BE2C (cell line): ENCODE measurements around the gene ABLIM2.

Experiments
- DNase-seq: peaks from one replicate; pipeline ENCODE4 v3.0.0-alpha.2; 2020
- H3K27me3 ChIP-seq: fragments of 250-450 bp; sonication (Bioruptor Pico); 2 replicates; pipeline ENCODE4 v1.5.1; 2020; ENCODE audit warnings: mild to moderate bottlenecking
- H3K36me3 ChIP-seq: fragments of 250-450 bp; sonication (Bioruptor Pico); 2 replicates; pipeline ENCODE4 v1.5.1; 2020; ENCODE audit warnings: mild to moderate bottlenecking
- H3K4me1 ChIP-seq: fragments of 250-450 bp; sonication (Bioruptor Pico); 2 replicates; pipeline ENCODE4 v1.5.1; 2020
- H3K4me3 ChIP-seq: 2 replicates; pipeline ENCODE4 v1.5.1; 2011; ENCODE audit warnings: low read depth, low read length
- H3K9me3 ChIP-seq: fragments of 250-450 bp; sonication (Bioruptor Pico); 2 replicates; pipeline ENCODE4 v1.5.1; 2020
- CTCF ChIP-seq: IDR thresholded peaks from 2 replicates; pipeline ENCODE4 v1.5.1; 2012; ENCODE audit warnings: mild to moderate bottlenecking, low read depth, low read length

ABLIM2 gene

GRCh38 chr4:8126523-8126922, 32.1 kb downstream of the ABLIM2 start:
- Histone ChIP-seq H3K4me1 (peaks cover 6% of the 10 kb centered on the region), H3K36me3 (no peaks in the 10 kb centered on the region), H3K27me3 (no peaks in the 10 kb centered on the region), H3K4me3 (no peak overlapping the region), H3K9me3 (no peaks in the 10 kb centered on the region)
- no peak for TF ChIP-seq CTCF
- DNase-seq, result no peak

GRCh38 chr4:8125526-8126056, 33.0 kb downstream of the ABLIM2 start:
- DNase-seq, result no peak
- H3K27me3 ChIP-seq, result no peaks in the 10 kb centered on the region
- H3K36me3 ChIP-seq, result no peaks in the 10 kb centered on the region
- no peak overlapping the region for H3K4me3 ChIP-seq
- no peaks in the 10 kb centered on the region for H3K9me3 ChIP-seq
- H3K4me1 ChIP-seq, result peaks cover 6% of the 10 kb centered on the region
- no peak for TF ChIP-seq CTCF

GRCh38 chr4:8123870-8124269, 34.7 kb downstream of the ABLIM2 start:
- Histone ChIP-seq H3K4me3 (no peak overlapping the region), H3K4me1 (peaks cover 6% of the 10 kb centered on the region; the same call in 1 of the 2 replicates), H3K36me3 (no peaks in the 10 kb centered on the region), H3K27me3 (no peaks in the 10 kb centered on the region), H3K9me3 (no peaks in the 10 kb centered on the region)
- TF ChIP-seq CTCF, result no peak
- no peak for DNase-seq

GRCh38 chr4:8123389-8123788, 35.2 kb downstream of the ABLIM2 start:
- H3K27me3 ChIP-seq, result no peaks in the 10 kb centered on the region

GRCh38 chr4:8122746-8123145, 35.9 kb downstream of the ABLIM2 start:
- no peak for TF ChIP-seq CTCF
- H3K36me3 ChIP-seq, result no peaks in the 10 kb centered on the region
- no peak overlapping the region for H3K4me3 ChIP-seq
- H3K27me3 ChIP-seq, result no peaks in the 10 kb centered on the region
- H3K9me3 ChIP-seq, result no peaks in the 10 kb centered on the region
- DNase-seq, result no peak
- peaks cover 3% of the 10 kb centered on the region for H3K4me1 ChIP-seq

More at GRCh38 chr4:8123389-8123788, 35.2 kb downstream of the ABLIM2 start:
- peak; percentile 36 for DNase-seq
- peaks cover 5% of the 10 kb centered on the region; the same call in 1 of the 2 replicates for H3K4me1 ChIP-seq
- H3K36me3 ChIP-seq, result no peaks in the 10 kb centered on the region
- H3K4me3 ChIP-seq, result no peak overlapping the region
- no peak for TF ChIP-seq CTCF
- no peaks in the 10 kb centered on the region for H3K9me3 ChIP-seq

- no peaks in the 10 kb centered on the region for H3K36me3 ChIP-seq
- no peak for TF ChIP-seq CTCF
- no peak overlapping the region for H3K4me3 ChIP-seq
- DNase-seq, result no peak
- H3K4me1 ChIP-seq, result peaks cover 10% of the 10 kb centered on the region
- no peaks in the 10 kb centered on the region for H3K9me3 ChIP-seq
- H3K27me3 ChIP-seq, result no peaks in the 10 kb centered on the region
These were observed 37.2 kb downstream of the ABLIM2 start for GRCh38 chr4:8121292-8122015.
